Stimulated activated CD4-positive, alpha-beta T cell treated with anti-CD3 and anti-CD28 coated beads, Interleukin-12 subunit alpha, Interleukin-12 subunit beta, amount 100 ng/mL, for 24 hours (primary cell): ENCODE measurements around the gene ITPKC.
"Not testable (repeated sequence)": the region's sequence is repeated elsewhere in the genome, so short reads cannot be mapped to it uniquely, and the experiment has no call there.

ENCODE experiments used
- DNase-seq, 2 experiments: peaks; one replicate each; pipeline ENCODE4 v3.0.0-alpha.2; 2020; ENCODE audit warnings: low read depth in 2 of 2

The ITPKC gene

DNA sequence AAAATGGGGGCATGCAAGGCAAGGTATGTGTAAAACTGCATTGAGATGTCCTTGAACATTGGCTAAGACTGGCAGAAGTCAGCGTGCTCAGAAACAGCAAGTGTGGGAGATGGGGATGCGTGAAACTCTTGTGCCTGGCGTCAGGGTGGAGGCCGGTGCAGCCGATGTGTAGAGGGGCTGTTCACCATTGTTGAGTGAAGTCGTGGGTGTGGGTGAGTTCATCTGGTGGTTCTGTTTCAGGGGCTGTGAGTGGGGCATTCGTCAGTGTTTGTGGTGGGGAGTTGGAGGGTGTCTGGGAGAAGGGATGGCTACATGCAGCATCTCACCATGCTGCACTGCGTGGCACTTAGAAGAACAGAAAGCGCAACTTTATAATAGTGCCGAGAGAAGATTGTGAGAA is 47.1 kb downstream of the ITPKC start:
- no peak for DNase-seq

DNA sequence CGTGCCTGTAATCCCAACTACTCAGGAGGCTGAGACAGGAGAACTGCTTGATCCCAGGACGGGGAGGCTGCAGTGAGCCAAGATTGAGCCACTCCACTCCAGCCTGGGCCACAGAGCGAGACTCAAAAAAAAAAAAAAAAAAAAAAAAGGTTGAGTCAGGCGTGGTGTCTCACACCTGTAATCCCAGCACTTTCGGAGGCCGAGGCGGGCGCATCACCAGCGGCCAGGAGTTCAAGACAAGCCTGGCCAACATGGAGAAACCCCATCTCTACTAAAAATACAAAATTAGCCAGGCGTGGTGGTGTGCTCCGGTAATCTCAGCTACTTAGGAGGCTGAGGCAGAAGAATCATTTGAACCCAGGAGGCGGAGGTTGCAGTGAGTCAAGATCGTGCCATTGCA is 49.5 kb downstream of the ITPKC start:
- DNase-seq: not testable (repeated sequence)

GRCh38 chr19:40768869-40769268 is 52.0 kb downstream of the ITPKC start:
- DNase-seq: no peak

- DNase-seq: not testable (repeated sequence)
Measured at GRCh38 chr19:40771101-40771862, 54.4 kb downstream of the ITPKC start.

- no peak for DNase-seq
Measured at GRCh38 chr19:40774916-40775631, 58.2 kb downstream of the ITPKC start, which contains the start of gene MIA. Gene MIA, plus strand, starts transcription at chr19:40775521. Its CDS starts 22 bp downstream, at chr19:40775543.

- DNase-seq: no peak
Measured at GRCh38 chr19:40775632-40776022, 58.7 kb downstream of the ITPKC start.

- DNase-seq: no peak
Measured at GRCh38 chr19:40776364-40776763, 59.5 kb downstream of the ITPKC start.

DNA sequence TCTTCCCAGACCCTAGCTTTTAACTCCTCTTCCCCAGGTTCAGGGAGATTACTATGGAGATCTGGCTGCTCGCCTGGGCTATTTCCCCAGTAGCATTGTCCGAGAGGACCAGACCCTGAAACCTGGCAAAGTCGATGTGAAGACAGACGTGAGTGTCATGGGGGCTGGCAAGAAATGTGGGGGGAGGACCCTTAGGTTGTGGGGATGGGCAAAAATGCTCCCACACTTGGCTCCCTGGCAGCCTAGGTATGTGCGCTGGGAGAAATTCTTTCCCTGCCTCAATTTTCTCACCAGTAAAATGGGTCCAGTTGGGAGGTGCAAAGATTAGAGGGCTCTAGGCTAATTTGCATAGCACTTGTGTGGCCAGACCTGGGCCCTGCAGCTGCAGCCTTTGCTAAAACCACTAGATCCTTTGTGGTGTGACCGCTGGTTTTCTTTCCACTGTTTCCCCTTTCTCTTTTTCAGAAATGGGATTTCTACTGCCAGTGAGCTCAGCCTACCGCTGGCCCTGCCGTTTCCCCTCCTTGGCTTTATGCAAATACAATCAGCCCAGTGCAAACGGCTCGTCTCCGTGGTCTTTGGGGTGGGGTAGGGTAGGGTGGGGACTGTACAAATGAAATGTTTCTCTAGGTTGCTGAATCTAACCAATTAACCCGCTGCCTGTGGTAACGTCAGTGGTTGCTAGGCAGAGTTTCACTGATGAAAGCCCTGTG is 60.2 kb downstream of the ITPKC start:
- DNase-seq: peak; percentile 71 to 88

GRCh38 chr19:40777645-40777936 is 60.7 kb downstream of the ITPKC start:
- DNase-seq: no peak

- DNase-seq: peak; percentile 98 to 100
Measured at GRCh38 chr19:40777937-40778705, 61.2 kb downstream of the ITPKC start, which contains the start of gene RAB4B. Gene RAB4B, plus strand, starts transcription at chr19:40778247. Its CDS starts 129 bp downstream, at chr19:40778376.

DNA sequence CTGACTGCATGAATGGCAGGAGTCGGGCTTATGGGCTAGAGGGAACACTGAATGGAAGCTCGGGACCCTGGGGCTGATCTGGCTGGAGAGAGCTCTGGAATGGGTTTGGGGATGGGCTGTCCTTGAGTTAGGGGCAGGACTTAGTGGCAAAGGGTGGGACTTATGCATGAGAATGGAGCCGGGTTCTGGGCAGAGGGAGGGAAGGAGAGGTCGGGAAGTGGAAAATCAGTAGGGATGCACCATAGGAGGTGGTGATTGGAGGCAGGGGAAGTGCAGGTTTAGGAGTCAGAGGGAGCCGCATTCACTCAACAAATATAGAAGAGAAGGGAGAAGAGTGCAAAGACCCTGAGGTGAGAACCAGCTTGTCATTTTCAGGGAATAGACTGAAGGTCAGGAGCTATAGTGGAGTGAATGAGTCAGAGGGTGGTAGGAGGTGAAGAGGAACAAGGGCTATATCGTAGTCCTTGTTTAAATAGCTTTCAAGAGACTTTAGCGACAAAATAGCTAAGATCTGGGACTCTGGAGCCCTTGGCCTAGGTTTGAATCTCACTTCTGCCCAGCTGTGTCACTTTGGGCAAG is 61.9 kb downstream of the ITPKC start:
- DNase-seq: no peak

DNA sequence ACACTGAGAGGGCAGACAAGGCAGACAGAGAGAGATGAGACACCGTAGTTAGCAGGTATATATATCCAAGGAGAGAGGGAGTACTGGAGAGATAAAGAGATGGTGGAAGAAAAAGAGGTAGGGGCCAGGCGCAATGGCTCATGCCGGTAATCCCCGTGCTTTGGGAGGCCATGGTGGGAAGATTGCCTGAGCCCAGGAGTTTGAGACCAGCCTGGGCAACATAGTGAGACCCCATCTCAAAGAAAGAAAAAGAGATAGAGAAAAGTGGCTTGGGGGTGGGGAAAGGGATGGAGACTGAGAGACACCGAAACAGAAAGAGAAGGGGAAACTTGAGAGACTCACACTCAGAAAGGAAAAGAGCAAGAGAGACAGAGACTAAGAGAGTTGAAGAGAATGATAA is 63.7 kb downstream of the ITPKC start:
- DNase-seq: no peak

DNA sequence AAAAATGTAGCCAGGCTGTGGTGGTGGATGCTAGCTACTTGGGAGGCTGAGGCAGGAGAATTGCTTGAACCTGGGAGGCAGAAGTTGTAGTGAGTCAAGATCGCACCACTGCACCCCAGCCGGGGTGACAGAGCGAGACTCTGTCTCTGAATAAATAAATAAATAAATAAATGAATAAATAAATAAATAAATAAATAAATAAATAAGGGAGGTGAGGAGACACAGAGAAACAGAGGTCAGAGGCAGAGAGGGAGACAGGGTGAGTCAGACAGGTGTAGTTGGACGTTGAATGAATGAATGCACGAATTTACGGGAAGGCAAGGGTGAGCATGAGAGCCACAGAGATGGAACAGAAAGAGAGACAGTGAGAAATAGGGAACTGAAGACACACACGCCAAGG is 64.2 kb downstream of the ITPKC start:
- no peak for DNase-seq

- DNase-seq: no peak
Measured at GRCh38 chr19:40783711-40784110, 66.8 kb downstream of the ITPKC start.

- DNase-seq: not testable (repeated sequence)
Measured at GRCh38 chr19:40784146-40784545, 67.2 kb downstream of the ITPKC start.

DNA sequence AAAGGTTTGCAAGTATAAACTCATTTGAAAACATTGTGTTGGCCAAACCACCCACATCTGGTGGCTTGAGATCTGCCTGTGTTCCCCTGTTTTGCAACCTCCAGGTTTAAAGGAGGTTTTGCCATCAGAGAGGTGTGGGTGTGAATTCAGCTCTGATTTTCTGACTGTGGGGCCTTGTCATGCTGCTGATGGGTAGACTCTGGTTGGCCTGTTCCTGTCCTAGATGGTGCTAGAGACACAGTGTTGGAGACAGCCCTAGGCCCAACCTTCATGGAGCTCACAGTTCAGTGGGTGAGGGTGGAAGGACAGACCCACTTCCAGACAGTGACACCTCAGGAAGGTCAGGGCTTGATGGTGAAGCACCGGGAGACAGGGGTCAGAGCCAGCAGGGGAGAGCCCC is 68.6 kb downstream of the ITPKC start:
- DNase-seq: no peak

DNA sequence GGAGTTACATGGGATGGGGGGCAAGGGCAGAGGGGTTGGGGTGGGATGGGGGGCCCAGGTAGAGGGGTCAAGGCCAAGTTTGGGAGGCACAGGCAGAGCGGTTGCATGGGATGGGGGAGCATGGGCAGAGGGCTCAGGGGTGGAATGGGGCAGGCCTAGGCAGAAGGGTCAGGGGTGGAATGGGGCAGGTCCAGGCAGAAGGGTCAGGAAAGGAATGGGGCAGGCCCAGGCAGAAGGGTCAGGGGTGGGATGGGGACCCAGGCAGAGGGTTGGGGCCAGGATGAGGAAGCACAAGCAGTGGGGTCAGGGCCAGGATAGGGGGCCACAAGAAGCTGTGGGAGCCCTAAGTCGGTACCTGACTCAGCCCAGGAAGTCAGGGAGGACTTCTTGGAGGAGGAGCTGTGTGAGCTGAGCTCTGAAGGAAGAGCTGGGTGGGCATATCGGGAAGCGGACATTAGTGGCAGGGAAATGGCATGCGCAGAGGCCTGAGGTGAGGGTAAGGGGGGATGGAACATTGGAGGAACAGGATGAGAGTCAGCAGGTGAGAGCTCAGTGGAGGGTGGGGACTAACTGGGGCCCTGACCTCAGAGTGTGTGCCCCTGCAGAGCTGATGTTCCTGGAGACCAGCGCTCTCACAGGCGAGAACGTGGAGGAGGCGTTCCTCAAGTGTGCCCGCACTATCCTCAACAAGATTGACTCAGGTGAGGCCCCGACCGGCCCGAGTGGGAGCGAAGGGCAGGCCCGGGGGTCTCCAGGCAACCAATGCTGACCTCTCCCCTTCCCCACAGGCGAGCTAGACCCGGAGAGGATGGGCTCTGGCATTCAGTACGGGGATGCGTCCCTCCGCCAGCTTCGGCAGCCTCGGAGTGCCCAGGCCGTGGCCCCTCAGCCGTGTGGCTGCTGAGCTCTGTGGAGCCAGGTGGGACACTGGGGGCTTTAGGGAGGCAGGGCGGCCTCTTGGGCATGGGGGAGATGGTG is 69.4 kb downstream of the ITPKC start:
- no peak for DNase-seq
